GM23338 (cell line): ENCODE measurements around the gene COL4A3. TPM values are rescaled to one million over a fixed set of nuclear protein-coding genes. Genes with fewer than 3 reads are reported as not detected.

Experiments used
- ATAC-seq: fragments of 200-7000 bp; cut with Tn5 transposase; 3 replicates; pipeline ENCODE4 v1.9.1; 2020
- DNase-seq: peaks from one replicate; pipeline ENCODE4 v3.0.0-alpha.2; 2015; ENCODE audit warnings: low spot score
- H2AFZ ChIP-seq: fragments of 200-600 bp; sonication (generic); 2 replicates; pipeline ENCODE4 v1.8.0; 2016; ENCODE audit warnings: antibody characterized with exemption, mild to moderate bottlenecking, moderate library complexity
- H3F3A ChIP-seq: fragments of 200-600 bp; sonication (generic); replicated peaks from 2 replicates; pipeline ENCODE4 v1.8.0; 2017; ENCODE audit warnings: antibody characterized with exemption, mixed run types, low read depth
- H3K27ac ChIP-seq: fragments of 200-600 bp; sonication (generic); 2 replicates; pipeline ENCODE4 v1.6.1; 2016; ENCODE audit warnings: low read depth
- H3K27me3 ChIP-seq: fragments of 200-600 bp; sonication (generic); 2 replicates; pipeline ENCODE4 v1.8.0; 2016; ENCODE audit warnings: mild to moderate bottlenecking, mixed run types, moderate library complexity; ENCODE audit not compliant: insufficient read depth
- H3K36me3 ChIP-seq: fragments of 200-600 bp; sonication (generic); 2 replicates; pipeline ENCODE4 v1.8.0; 2016; ENCODE audit warnings: mild to moderate bottlenecking; ENCODE audit not compliant: insufficient read depth
- H3K4me1 ChIP-seq: fragments of 200-600 bp; sonication (generic); 2 replicates; pipeline ENCODE4 v1.8.0; 2016; ENCODE audit warnings: mild to moderate bottlenecking, moderate library complexity; ENCODE audit not compliant: insufficient read depth
- H3K4me2 ChIP-seq: fragments of 200-600 bp; sonication (generic); 2 replicates; pipeline ENCODE4 v1.7.1; 2017; ENCODE audit warnings: mixed run types
- H3K4me3 ChIP-seq: fragments of 200-600 bp; sonication (generic); 2 replicates; pipeline ENCODE4 v1.6.1; 2016; ENCODE audit warnings: mixed run types
- H3K79me2 ChIP-seq: fragments of 200-600 bp; sonication (generic); replicated peaks from 2 replicates; pipeline ENCODE4 v1.8.0; 2017; ENCODE audit warnings: mild to moderate bottlenecking; ENCODE audit not compliant: insufficient read depth
- H3K9me2 ChIP-seq: fragments of 200-600 bp; sonication (generic); 2 replicates; pipeline ENCODE4 v1.8.0; 2017; ENCODE audit not compliant: insufficient read depth
- H4K20me1 ChIP-seq: fragments of 200-600 bp; sonication (generic); replicated peaks from 2 replicates; pipeline ENCODE4 v1.8.0; 2017; ENCODE audit warnings: mild to moderate bottlenecking; ENCODE audit not compliant: insufficient read depth
- H3K27ac Mint-ChIP-seq: 2 replicates; pipeline ENCODE4 v1.8.0; 2020; ENCODE audit warnings: inconsistent platforms, mild to moderate bottlenecking, moderate library complexity, mixed read lengths
- H3K27me3 Mint-ChIP-seq: 3 replicates; pipeline ENCODE4 v1.8.0; 2022; ENCODE audit warnings: low read depth, mild to moderate bottlenecking, moderate library complexity, mixed read lengths, inconsistent platforms; ENCODE audit not compliant: insufficient read depth, poor library complexity
- H3K36me3 Mint-ChIP-seq: 3 replicates; pipeline ENCODE4 v1.8.0; 2021; ENCODE audit warnings: low read depth, mild to moderate bottlenecking, inconsistent platforms, moderate library complexity, mixed read lengths
- H3K4me1 Mint-ChIP-seq: 3 replicates; pipeline ENCODE4 v1.8.0; 2020; ENCODE audit warnings: mild to moderate bottlenecking, inconsistent platforms, mixed read lengths
- H3K4me3 Mint-ChIP-seq: 3 replicates; pipeline ENCODE4 v1.8.0; 2021; ENCODE audit warnings: moderate library complexity, mild to moderate bottlenecking, inconsistent platforms, mixed read lengths
- H3K9me3 Mint-ChIP-seq: 3 replicates; pipeline ENCODE4 v1.8.0; 2020; ENCODE audit warnings: moderate library complexity, mild to moderate bottlenecking, inconsistent platforms, mixed read lengths
- CREB1 ChIP-seq: fragments of 250-450 bp; sonication (Bioruptor Pico); IDR thresholded peaks from 2 replicates; pipeline ENCODE4 v1.5.0; 2020; ENCODE audit warnings: low read depth, mild to moderate bottlenecking, moderate library complexity
- CTCF ChIP-seq, 2 experiments: fragments of 200-600 bp in 1 of 2; sonication (generic) in 1 of 2; conservative IDR thresholded peaks; 2 replicates each; pipeline versions ENCODE4 v1.5.1 to v1.6.1; 2016 to 2017; ENCODE audit warnings: antibody characterized with exemption in 2 of 2, low read depth in 2 of 2, mild to moderate bottlenecking in 2 of 2, moderate library complexity in 1 of 2
- ETS1 ChIP-seq: IDR thresholded peaks from 2 replicates; pipeline ENCODE4 v1.6.1; 2016; ENCODE audit warnings: antibody characterized with exemption
- EZH2 ChIP-seq: fragments of 200-600 bp; sonication (generic); IDR thresholded peaks from one replicate; pipeline ENCODE4 v1.8.0; 2017; ENCODE audit warnings: antibody characterized with exemption, mild to moderate bottlenecking, low read depth; ENCODE audit not compliant: unreplicated experiment
- EZH2phosphoT487 ChIP-seq: fragments of 200-600 bp; sonication (generic); IDR thresholded peaks from one replicate; pipeline ENCODE4 v1.8.1; 2018; ENCODE audit warnings: antibody characterized with exemption; ENCODE audit not compliant: unreplicated experiment
- JUNB ChIP-seq: IDR thresholded peaks from one replicate; pipeline ENCODE4 v1.6.1; 2016; ENCODE audit warnings: antibody characterized with exemption; ENCODE audit not compliant: unreplicated experiment
- NANOG ChIP-seq: IDR thresholded peaks from 2 replicates; pipeline ENCODE4 v1.6.1; 2016; ENCODE audit warnings: antibody characterized with exemption, borderline replicate concordance
- POLR2AphosphoS5 ChIP-seq: IDR thresholded peaks from 2 replicates; pipeline ENCODE4 v1.6.1; 2016; ENCODE audit warnings: antibody characterized with exemption, low read depth
- REST ChIP-seq: IDR thresholded peaks from one replicate; pipeline ENCODE4 v1.6.1; 2018; ENCODE audit warnings: antibody characterized with exemption; ENCODE audit not compliant: unreplicated experiment
- STAT1 ChIP-seq: IDR thresholded peaks from one replicate; pipeline ENCODE4 v1.6.1; 2016; ENCODE audit warnings: antibody characterized with exemption; ENCODE audit not compliant: unreplicated experiment
- ZNF114 ChIP-seq: fragments of 250-450 bp; sonication (Bioruptor Pico); IDR thresholded peaks from 2 replicates; pipeline ENCODE4 v1.5.0; 2020; ENCODE audit warnings: mild to moderate bottlenecking, moderate library complexity
- ZNF331 ChIP-seq: fragments of 250-450 bp; sonication (Bioruptor Pico); IDR thresholded peaks from 2 replicates; pipeline ENCODE4 v1.5.0; 2020; ENCODE audit warnings: low read depth, mild to moderate bottlenecking, moderate library complexity
- polyA plus RNA-seq: library from polyadenylated mRNA; unstranded; fragments of >200 nt; fragmentation: Nextera tagmentation; extraction: Ambion mirVana; gene quantifications from 2 replicates; pipeline ENCODE4 v1.2.1, GENCODE V29; 2016
- total RNA-seq: library from RNA; depleted of rRNA; stranded (reverse); fragments of >200 nt; shearing (Covaris generic); gene quantifications from 2 replicates; pipeline ENCODE4 v1.2.3, GENCODE V29; 2014

The COL4A3 gene
- total and polyA plus RNA-seq, 2 experiments from 2014 or later = 1.1 to 3.5 TPM

- no peak for TF ChIP-seq REST
- no peak for TF ChIP-seq POLR2AphosphoS5
- TF ChIP-seq NANOG = no peak
- no peak for TF ChIP-seq CREB1 (CRISPR knock-in tag)
- TF ChIP-seq CTCF (conservative IDR thresholded peaks at IDR 0.05; ENCODE audit: low read depth in 2 of 2) = no peak
- no peak for TF ChIP-seq ZNF114
- TF ChIP-seq ZNF331 = no peak
- no peak for TF ChIP-seq JUNB
- TF ChIP-seq ETS1 = no peak
- TF ChIP-seq STAT1 = no peak
- TF ChIP-seq EZH2 = no peak
- no peak for TF ChIP-seq EZH2phosphoT487
These were observed 4.3 kb upstream of the COL4A3 start (continued) for GRCh38 chr2:227160164-227160563.

DNA sequence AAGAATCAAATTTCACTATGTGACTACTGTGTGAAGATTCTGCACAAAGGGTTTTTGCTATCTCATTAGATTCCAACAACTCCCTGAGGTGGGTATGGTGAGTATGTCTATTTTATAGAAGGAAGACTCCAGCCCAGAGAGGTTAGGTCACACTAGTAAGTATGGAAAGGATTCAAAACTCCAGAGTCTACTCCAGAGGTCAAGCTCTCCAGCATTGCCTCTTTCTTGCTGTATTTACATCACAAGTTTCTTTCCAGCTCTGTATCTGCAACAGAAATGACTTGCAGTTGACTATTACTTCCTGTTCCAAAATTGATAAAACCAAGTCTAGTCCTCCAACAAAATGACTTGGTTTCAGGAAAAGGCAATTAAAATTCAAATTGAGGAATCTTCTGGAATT lies 2.5 kb upstream of the COL4A3 start:
- no peaks in the 10 kb centered on the region for H3K9me2 ChIP-seq
- Mint-ChIP-seq H3K36me3 (no peaks in the 10 kb centered on the region; the same call in 2 of the 3 replicates), H3K4me1 (peaks cover 15% of the 10 kb centered on the region), H3K4me3 (no peak overlapping the region), H3K9me3 (no peaks in the 10 kb centered on the region; the same call in 2 of the 3 replicates), H3K27me3 (peaks cover 23% of the 10 kb centered on the region), H3K27ac (no peak overlapping the region)
- H3F3A ChIP-seq = no peaks in the 10 kb centered on the region
- no peaks in the 10 kb centered on the region; the same call in 1 of the 2 replicates for H3K36me3 ChIP-seq
- no peak overlapping the region for H3K4me2 ChIP-seq
- H4K20me1 ChIP-seq = no peaks in the 10 kb centered on the region
- no peak for DNase-seq
- no peak overlapping the region for H3K27ac ChIP-seq
- no peaks in the 10 kb centered on the region for H3K79me2 ChIP-seq
- peaks cover 17% of the 10 kb centered on the region for H3K4me1 ChIP-seq
- no peak for ATAC-seq
- H3K4me3 ChIP-seq = no peak overlapping the region
- no peak overlapping the region for H2AFZ ChIP-seq
- H3K27me3 ChIP-seq = peaks cover 29% of the 10 kb centered on the region
- TF ChIP-seq CREB1 (CRISPR knock-in tag) (no peak), STAT1 (no peak), JUNB (no peak), ZNF331 (no peak), ZNF114 (no peak), REST (no peak), NANOG (no peak), EZH2phosphoT487 (no peak)
